ENCODE data around the gene KLHL29. TPM values are rescaled to one million over a fixed set of nuclear protein-coding genes. Genes with fewer than 3 reads are reported as not detected.

The KLHL29 gene
- total RNA-seq, 1 experiment from 2014 or later: 16.7 TPM

DNA sequence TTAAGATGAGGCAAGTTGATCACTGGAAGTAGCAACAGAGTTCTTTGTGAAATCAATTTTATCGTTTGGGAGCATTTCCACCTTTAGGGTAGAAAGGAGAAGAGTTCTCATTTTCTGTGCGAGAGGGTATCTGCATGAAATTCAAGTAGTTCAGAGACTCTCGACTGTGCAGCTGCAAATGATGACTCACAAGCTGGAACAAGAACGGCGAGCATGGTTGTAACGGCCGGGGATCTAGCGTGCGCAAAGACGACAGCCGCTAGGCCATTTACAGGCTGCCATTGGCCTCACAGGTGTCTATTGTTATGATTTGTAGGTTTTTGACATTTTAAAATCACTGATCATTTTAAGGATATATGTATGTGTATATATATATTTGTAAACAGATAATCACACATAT lies 5.2 kb downstream of the KLHL29 start:
- CTCF ChIA-PET: no interaction called here
- H3K9me3 ChIP-seq (ENCODE audit: control insufficient read depth in 1 of 2, insufficient read depth in 1 of 2, low read depth in 1 of 2, low read length in 2 of 2): no peaks in the 10 kb centered on the region
- no peaks in the 10 kb centered on the region for H3K9me2 ChIP-seq (ENCODE audit: insufficient read depth)
- H4K20me1 ChIP-seq (ENCODE audit: insufficient read depth): no peaks in the 10 kb centered on the region
- peaks cover 78% of the 10 kb centered on the region for H3K79me2 ChIP-seq (ENCODE audit: insufficient read depth, low read length)
- RAD21 ChIA-PET (ENCODE audit: low non-redundant PET in 1 of 2, low total read pairs in 2 of 2, uncharacterized antibody in 2 of 2, unreplicated experiment in 2 of 2): no interaction called here
- no peak overlapping the region for H3K4me3 ChIP-seq (replicated peaks in 1 of 2; ENCODE audit: low read depth in 1 of 2, low read length in 2 of 2)
- intact Hi-C loops (cut with micrococcal nuclease): no loop called here
- H2AFZ ChIP-seq (ENCODE audit: low read depth, low read length, poor library complexity, severe bottlenecking): no peak overlapping the region
- no peak overlapping the region for H3K9ac ChIP-seq (ENCODE audit: low read length)
- no peaks in the 10 kb centered on the region for H3K36me3 ChIP-seq (ENCODE audit: control insufficient read depth in 1 of 2, insufficient read depth in 2 of 2, low read length in 2 of 2)
- DNase-seq (ENCODE audit: low read depth, low spot score): no peak
- TF ChIP-seq SP1 (IDR thresholded peaks at IDR 0.05; ENCODE audit: low read depth): no peak
- TF ChIP-seq, protein P1, sequence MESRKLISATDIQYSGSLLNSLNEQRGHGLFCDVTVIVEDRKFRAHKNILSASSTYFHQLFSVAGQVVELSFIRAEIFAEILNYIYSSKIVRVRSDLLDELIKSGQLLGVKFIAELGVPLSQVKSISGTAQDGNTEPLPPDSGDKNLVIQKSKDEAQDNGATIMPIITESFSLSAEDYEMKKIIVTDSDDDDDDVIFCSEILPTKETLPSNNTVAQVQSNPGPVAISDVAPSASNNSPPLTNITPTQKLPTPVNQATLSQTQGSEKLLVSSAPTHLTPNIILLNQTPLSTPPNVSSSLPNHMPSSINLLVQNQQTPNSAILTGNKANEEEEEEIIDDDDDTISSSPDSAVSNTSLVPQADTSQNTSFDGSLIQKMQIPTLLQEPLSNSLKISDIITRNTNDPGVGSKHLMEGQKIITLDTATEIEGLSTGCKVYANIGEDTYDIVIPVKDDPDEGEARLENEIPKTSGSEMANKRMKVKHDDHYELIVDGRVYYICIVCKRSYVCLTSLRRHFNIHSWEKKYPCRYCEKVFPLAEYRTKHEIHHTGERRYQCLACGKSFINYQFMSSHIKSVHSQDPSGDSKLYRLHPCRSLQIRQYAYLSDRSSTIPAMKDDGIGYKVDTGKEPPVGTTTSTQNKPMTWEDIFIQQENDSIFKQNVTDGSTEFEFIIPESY (IDR thresholded peaks at IDR 0.05; ENCODE audit: extremely low read depth, insufficient replicate concordance, low read length): no peak
- no peak for TF ChIP-seq POLR2A (IDR thresholded peaks at IDR 0.05; ENCODE audit: borderline replicate concordance, extremely low read depth, insufficient read depth, insufficient read length)
- TF ChIP-seq, protein P2, sequence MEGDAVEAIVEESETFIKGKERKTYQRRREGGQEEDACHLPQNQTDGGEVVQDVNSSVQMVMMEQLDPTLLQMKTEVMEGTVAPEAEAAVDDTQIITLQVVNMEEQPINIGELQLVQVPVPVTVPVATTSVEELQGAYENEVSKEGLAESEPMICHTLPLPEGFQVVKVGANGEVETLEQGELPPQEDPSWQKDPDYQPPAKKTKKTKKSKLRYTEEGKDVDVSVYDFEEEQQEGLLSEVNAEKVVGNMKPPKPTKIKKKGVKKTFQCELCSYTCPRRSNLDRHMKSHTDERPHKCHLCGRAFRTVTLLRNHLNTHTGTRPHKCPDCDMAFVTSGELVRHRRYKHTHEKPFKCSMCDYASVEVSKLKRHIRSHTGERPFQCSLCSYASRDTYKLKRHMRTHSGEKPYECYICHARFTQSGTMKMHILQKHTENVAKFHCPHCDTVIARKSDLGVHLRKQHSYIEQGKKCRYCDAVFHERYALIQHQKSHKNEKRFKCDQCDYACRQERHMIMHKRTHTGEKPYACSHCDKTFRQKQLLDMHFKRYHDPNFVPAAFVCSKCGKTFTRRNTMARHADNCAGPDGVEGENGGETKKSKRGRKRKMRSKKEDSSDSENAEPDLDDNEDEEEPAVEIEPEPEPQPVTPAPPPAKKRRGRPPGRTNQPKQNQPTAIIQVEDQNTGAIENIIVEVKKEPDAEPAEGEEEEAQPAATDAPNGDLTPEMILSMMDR (IDR thresholded peaks at IDR 0.05 in 2 of 3, conservative IDR thresholded peaks at IDR 0.05 in 1 of 3; ENCODE audit: borderline replicate concordance in 1 of 3, insufficient read depth in 1 of 3, low read depth in 2 of 3, low read length in 2 of 3): no peak
- TF ChIP-seq TCF7L2 (IDR thresholded peaks at IDR 0.05; ENCODE audit: borderline replicate concordance, extremely low read depth, insufficient read depth, insufficient read length): no peak
- TF ChIP-seq POLR2AphosphoS5 (IDR thresholded peaks at IDR 0.05; ENCODE audit: low read depth, low read length): no peak
- no peak for TF ChIP-seq EGR1 (IDR thresholded peaks at IDR 0.05; ENCODE audit: low read depth)
- no peak for TF ChIP-seq EZH2 (IDR thresholded peaks at IDR 0.05)
- TF ChIP-seq CEBPB (IDR thresholded peaks at IDR 0.05; ENCODE audit: low read depth): no peak
- TF ChIP-seq ZNF274 (IDR thresholded peaks at IDR 0.05; ENCODE audit: low read depth, low read length): no peak
- TF ChIP-seq ELF1 (IDR thresholded peaks at IDR 0.05; ENCODE audit: borderline replicate concordance, low read depth): no peak
- TF ChIP-seq EZH2phosphoT487 (IDR thresholded peaks at IDR 0.05; ENCODE audit: borderline replicate concordance): no peak
- TF ChIP-seq SIN3A (IDR thresholded peaks at IDR 0.05; ENCODE audit: low read depth): no peak
- TF ChIP-seq, protein P3, sequence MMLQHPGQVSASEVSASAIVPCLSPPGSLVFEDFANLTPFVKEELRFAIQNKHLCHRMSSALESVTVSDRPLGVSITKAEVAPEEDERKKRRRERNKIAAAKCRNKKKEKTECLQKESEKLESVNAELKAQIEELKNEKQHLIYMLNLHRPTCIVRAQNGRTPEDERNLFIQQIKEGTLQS (IDR thresholded peaks at IDR 0.05): no peak
- TF ChIP-seq JUND (IDR thresholded peaks at IDR 0.05): no peak
- TF ChIP-seq, protein P4, sequence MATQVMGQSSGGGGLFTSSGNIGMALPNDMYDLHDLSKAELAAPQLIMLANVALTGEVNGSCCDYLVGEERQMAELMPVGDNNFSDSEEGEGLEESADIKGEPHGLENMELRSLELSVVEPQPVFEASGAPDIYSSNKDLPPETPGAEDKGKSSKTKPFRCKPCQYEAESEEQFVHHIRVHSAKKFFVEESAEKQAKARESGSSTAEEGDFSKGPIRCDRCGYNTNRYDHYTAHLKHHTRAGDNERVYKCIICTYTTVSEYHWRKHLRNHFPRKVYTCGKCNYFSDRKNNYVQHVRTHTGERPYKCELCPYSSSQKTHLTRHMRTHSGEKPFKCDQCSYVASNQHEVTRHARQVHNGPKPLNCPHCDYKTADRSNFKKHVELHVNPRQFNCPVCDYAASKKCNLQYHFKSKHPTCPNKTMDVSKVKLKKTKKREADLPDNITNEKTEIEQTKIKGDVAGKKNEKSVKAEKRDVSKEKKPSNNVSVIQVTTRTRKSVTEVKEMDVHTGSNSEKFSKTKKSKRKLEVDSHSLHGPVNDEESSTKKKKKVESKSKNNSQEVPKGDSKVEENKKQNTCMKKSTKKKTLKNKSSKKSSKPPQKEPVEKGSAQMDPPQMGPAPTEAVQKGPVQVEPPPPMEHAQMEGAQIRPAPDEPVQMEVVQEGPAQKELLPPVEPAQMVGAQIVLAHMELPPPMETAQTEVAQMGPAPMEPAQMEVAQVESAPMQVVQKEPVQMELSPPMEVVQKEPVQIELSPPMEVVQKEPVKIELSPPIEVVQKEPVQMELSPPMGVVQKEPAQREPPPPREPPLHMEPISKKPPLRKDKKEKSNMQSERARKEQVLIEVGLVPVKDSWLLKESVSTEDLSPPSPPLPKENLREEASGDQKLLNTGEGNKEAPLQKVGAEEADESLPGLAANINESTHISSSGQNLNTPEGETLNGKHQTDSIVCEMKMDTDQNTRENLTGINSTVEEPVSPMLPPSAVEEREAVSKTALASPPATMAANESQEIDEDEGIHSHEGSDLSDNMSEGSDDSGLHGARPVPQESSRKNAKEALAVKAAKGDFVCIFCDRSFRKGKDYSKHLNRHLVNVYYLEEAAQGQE (IDR thresholded peaks at IDR 0.05; ENCODE audit: low read depth): no peak
- no peak for TF ChIP-seq SRF (IDR thresholded peaks at IDR 0.05; ENCODE audit: low read depth)
- no peak for TF ChIP-seq YY1 (IDR thresholded peaks at IDR 0.05; ENCODE audit: extremely low read depth, insufficient replicate concordance, low read depth, low read length)
- no peak for TF ChIP-seq FOSL1 (IDR thresholded peaks at IDR 0.05; ENCODE audit: low read depth)
- no peak for TF ChIP-seq ZFX (IDR thresholded peaks at IDR 0.05)
- peaks cover 0 to 9% of the 10 kb centered on the region in 2 experiments; a peak in 2 of 4 replicates for H3K4me1 ChIP-seq (ENCODE audit: control insufficient read depth in 1 of 2, insufficient read depth in 2 of 2, low read length in 2 of 2)
- H3K4me2 ChIP-seq (ENCODE audit: low read length): no peak overlapping the region
- no peak for ATAC-seq
- H3K27ac ChIP-seq (ENCODE audit: low read depth, low read length): no peak overlapping the region
- no TSS peak for BruUV-seq (replicated peaks)
- POLR2A ChIA-PET: no interaction called here
- H3K27me3 ChIP-seq (ENCODE audit: insufficient read depth, low read length): no peaks in the 10 kb centered on the region
